Posterior cingulate gyrus (tissue), 11 donors: ENCODE data around the gene TSPAN13.

Experiments
- DNase-seq, 10 donors: peaks; one replicate each; pipeline versions ENCODE4 v3.0.0 to v3.0.0-alpha.2; 2020 to 2021; ENCODE audit warnings: mixed read lengths in 3 of 10
- intact Hi-C: fragments of 100-400 bp; cut with DNase I; formaldehyde crosslinking; loops from one replicate; pipeline ENCODE4 v1.15.1; 2023

TSPAN13 gene

DNA sequence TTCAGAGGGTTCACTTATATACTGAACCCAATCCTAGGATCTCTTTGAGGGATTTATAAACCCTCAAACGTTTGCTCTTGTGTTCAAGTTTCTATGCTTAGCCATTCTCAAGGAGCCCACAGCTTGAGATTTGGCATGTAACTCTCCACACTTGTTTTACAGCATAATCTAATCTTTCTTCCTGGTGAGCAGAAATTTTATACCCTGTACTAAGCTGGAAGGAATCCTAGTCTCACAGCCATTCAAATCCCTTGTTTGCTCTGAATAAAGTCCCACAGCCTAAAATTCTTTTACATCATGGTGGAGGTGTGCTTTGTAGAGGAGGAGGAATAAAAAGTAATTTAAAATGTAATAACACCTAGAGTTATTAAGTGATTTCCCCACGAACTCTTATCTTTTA is 56.6 kb downstream of the TSPAN13 start:
- intact Hi-C loops = no loop called here
- DNase-seq = no peak

DNA sequence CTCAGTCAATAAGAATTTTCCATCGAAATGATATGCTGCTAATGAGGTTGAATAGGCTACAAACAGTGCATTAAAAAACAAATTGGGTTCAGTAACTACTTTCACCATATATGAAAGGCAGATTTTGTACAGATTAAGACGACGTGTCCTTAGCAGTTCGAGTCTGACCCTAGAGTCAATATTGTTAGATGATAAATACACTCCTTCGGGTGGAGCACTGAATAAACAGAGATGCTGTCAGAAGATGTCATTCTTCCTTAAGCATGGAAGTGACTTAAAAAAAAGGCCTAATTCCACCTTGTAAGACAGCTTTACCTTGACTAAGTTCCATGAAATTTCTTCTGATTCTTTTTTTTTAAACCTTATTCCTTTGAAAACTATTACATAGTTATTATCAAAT is 57.0 kb downstream of the TSPAN13 start:
- intact Hi-C loops = no loop called here

DNA sequence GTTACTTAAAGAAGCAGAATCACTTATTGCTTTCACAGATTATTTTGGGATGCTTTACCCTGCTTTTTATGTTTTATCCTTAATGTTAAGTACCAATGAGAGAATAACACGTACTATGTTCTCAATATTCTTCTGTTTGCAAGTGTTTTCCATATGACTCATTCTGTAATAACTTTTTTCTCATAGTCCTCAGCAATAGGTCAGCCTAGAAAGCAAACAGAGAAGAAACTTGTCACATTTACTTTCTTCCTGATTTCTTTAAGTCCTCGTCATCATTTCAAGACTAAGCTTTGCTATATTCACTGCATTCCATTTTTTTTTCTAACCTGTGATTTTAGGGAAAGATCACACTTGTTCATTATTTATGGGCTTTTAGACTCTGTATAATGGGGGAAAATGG is 58.0 kb downstream of the TSPAN13 start:
- no peak for DNase-seq
- intact Hi-C loops = no loop called here

More for the DNA sequence above, 57.0 kb downstream of the TSPAN13 start:
- no peak for DNase-seq

DNA sequence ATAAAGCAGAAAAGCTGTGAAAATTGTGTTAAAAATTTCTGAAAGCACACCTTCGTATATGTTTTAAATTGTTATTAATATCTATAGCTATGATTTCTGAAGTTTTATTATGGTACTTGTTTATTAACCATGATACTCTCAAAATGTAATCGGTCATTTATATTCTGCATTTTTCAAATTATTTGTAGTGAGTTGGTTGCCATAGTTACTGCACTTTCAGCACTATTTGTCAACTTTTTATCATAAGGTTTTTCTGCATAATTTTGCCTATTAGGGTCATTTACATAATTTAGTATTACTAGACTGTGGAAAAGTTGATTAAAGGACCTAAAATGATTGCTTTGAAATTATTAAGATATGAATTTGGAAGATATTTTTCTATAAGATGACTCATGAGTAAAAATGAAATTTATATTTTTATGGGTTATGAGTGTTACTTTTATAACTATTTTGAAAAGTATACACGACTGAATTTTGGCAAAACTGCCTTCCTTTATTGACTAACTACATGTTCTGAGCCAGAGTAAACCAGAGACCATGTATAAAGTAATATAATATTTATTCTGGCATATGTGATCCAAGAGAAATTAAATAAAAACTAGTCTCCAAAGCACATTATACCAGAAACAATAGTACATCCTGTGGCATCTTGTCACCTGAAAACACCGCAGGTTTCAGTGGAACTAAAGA is 59.1 kb downstream of the TSPAN13 start:
- intact Hi-C loops = no loop called here
- DNase-seq = no peak

DNA sequence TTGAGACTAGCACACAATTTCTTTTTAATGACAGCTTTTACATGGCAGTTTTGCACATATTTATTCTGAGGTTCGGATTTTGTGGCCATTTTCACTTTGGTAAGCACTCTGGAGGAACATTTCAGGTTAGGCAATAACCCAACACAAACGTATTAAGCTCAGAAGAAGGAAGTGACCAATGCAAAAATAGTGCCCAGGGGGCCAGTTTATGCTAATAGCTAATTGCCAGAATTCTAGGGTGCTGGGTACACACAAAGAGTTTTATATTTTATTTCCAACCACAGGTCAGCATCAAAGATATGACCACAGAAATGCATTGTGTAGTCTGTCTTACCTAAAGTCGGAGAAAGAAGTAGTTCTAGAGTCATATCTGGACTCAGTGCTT is 59.7 kb downstream of the TSPAN13 start:
- no peak for DNase-seq
- intact Hi-C loops = no loop called here

DNA sequence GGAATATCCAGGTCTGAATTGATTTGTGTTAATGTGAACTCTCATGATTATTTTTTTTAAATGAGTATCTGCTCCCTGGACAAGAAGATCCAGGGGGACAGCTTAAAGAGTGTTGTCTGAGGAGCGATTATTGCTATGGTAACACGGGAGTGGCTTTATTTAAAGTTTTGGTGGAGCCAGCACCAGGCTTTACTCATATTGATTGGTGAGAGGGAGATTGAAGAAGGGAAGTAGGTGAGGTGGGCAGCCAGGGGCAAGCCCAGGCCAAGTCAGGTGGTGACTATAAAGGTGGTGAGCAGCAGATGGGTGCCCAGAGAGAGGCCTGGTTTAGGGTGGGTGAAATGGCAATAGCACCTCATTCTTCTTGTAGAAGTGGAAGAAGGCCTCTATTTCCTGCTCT is 61.4 kb downstream of the TSPAN13 start:
- DNase-seq = no peak
- intact Hi-C loops = no loop called here

DNA sequence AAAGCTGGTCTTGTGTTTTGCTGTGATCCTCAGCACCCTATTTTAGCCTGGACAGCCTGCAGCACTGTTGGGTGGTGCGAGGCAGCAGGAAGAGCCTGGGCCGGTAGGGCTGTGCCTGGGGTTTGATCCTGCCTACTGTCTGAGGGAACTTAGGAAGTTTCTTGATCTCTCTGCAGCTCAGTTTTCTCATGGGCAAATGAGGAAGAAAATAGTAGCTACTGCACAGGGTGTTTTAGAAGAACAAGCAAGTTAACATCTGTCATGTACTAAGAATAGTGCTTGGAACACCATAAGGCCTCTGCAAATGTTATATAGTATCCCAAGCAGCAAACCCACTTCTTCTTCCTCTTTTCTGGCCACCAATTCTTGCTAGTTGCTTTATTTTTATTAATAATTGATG is 63.3 kb downstream of the TSPAN13 start:
- intact Hi-C loops = no loop called here
- DNase-seq = peak in 2 of 10 donors; percentile 12 to 62

GRCh38 chr7:16817536-16817935 is 64.0 kb downstream of the TSPAN13 start:
- DNase-seq = no peak
- intact Hi-C loops = no loop called here

- no peak for DNase-seq
- intact Hi-C loops = no loop called here
Measured at GRCh38 chr7:16818732-16819131, 65.2 kb downstream of the TSPAN13 start.

- DNase-seq = no peak
- intact Hi-C loops = no loop called here
Measured at GRCh38 chr7:16822029-16822428, 68.5 kb downstream of the TSPAN13 start.

DNA sequence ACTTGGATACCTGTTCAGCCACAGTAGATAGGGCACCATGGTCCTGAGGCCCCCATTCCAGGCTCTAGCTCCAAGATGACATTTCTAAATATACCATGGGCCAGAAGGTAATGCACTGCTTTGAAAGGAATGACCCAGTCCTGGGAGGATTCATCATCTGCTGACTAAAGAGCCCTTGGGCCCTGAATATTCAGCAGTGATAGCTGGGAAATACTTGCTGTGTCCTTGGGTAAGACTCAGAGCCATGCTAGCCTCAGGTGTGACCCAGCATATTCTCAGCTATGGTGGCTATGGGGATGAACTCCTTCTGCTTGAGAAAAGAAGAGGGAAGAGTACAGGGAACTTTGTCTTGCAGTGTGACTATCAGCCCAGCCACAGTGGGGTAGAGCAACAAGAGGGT is 72.5 kb downstream of the TSPAN13 start:
- intact Hi-C loops = no loop called here
- no peak for DNase-seq

- no peak for DNase-seq
- intact Hi-C loops = no loop called here
Measured at GRCh38 chr7:16833373-16833772, 79.8 kb downstream of the TSPAN13 start.
